HepG2 (cell line): ENCODE results near the gene STRN4. TPM values are rescaled to one million over a fixed set of nuclear protein-coding genes. Genes with fewer than 3 reads are reported as not detected.
A peak's percentile ranks its signal among the peaks of the same experiment; 100 is the strongest.

Experiments used
- ATF7-NPFF ChIP-seq: sonication (generic); formaldehyde crosslinking; IDR thresholded peaks from 2 replicates; pipeline ENCODE4 v1.8.1; 2023; ENCODE audit warnings: mild to moderate bottlenecking, low read depth, missing genetic modification reagents, moderate library complexity
- ELF4 ChIP-seq: sonication (generic); formaldehyde crosslinking; IDR thresholded peaks from 2 replicates; pipeline ENCODE4 v1.5.0; 2020; ENCODE audit warnings: missing genetic modification reagents, mild to moderate bottlenecking, moderate library complexity, borderline replicate concordance
- EP300 ChIP-seq, 3 experiments: sonication (generic) in 1 of 3; formaldehyde crosslinking in 1 of 3; IDR thresholded peaks; 2 replicates each; pipeline versions ENCODE4 v1.5.1 to v1.6.1; 2011 to 2020; ENCODE audit warnings: low read depth in 2 of 3, low read length in 2 of 3, borderline replicate concordance in 1 of 3, improper control_type of control experiment in 1 of 3, mild to moderate bottlenecking in 1 of 3, missing genetic modification reagents in 1 of 3, moderate library complexity in 1 of 3
- IKZF1 ChIP-seq: fragments of 450-650 bp; IDR thresholded peaks from 2 replicates; pipeline ENCODE4 v1.7.1; 2016
- MAF1 ChIP-seq: sonication (generic); formaldehyde crosslinking; IDR thresholded peaks from 2 replicates; pipeline ENCODE4 v1.5.0; 2020; ENCODE audit warnings: missing genetic modification reagents, borderline replicate concordance
- MAFG ChIP-seq: sonication (generic); formaldehyde crosslinking; IDR thresholded peaks from 2 replicates; pipeline ENCODE4 v1.5.1; 2020; ENCODE audit warnings: mild to moderate bottlenecking, missing genetic modification reagents
- MAFK ChIP-seq, 2 experiments: IDR thresholded peaks in 1 of 2; conservative IDR thresholded peaks in 1 of 2; 2 replicates each; pipeline ENCODE4 v1.6.1; 2011; ENCODE audit warnings: improper control_type of control experiment in 2 of 2, low read length in 2 of 2
- MEF2D ChIP-seq: sonication (generic); formaldehyde crosslinking; IDR thresholded peaks from 2 replicates; pipeline ENCODE4 v1.5.1; 2020; ENCODE audit warnings: mild to moderate bottlenecking, missing genetic modification reagents
- RARG ChIP-seq: sonication (generic); formaldehyde crosslinking; IDR thresholded peaks from 2 replicates; pipeline ENCODE4 v1.4.0; 2020; ENCODE audit warnings: low read depth, mild to moderate bottlenecking, missing genetic modification reagents
- TCF12 ChIP-seq, 2 experiments: fragments of 450-650 bp in 1 of 2; sonication (generic) in 1 of 2; formaldehyde crosslinking in 1 of 2; IDR thresholded peaks; 2 replicates each; pipeline versions ENCODE4 v1.6.1 to v1.8.0; 2017 to 2022; ENCODE audit warnings: antibody characterized with exemption in 1 of 2, mild to moderate bottlenecking in 1 of 2, missing genetic modification reagents in 1 of 2, moderate library complexity in 1 of 2
- ZNF547 ChIP-seq: sonication (generic); formaldehyde crosslinking; IDR thresholded peaks from 2 replicates; pipeline ENCODE4 v1.5.1; 2020; ENCODE audit warnings: mild to moderate bottlenecking, missing genetic modification reagents
- ZNF879 ChIP-seq: sonication (generic); formaldehyde crosslinking; IDR thresholded peaks from 2 replicates; pipeline ENCODE4 v1.8.1; 2023; ENCODE audit warnings: missing genetic modification reagents
- ZSCAN31 ChIP-seq: sonication (generic); formaldehyde crosslinking; IDR thresholded peaks from 2 replicates; pipeline ENCODE4 v1.5.0; 2020; ENCODE audit warnings: low read depth, mild to moderate bottlenecking, missing genetic modification reagents
- polyA plus RNA-seq, 8 experiments: library from polyadenylated mRNA; depleted of rRNA in 3 of 8; stranded (reverse) in 7 of 8; unstranded in 1 of 8; fragments of >200 nt; fragmentation: Illumina TruSeq in 4 of 8; extraction: Trizol in 4 of 8; gene quantifications; 2 replicates each; pipeline versions ENCODE4 v1.2.1 to v1.2.3, GENCODE V29; 2011 to 2016; ENCODE audit warnings: low read depth in 4 of 8, missing spikeins in 1 of 8, mixed read lengths in 1 of 8; ENCODE audit not compliant: insufficient read depth in 1 of 8
- total RNA-seq, 5 experiments: library from RNA; depleted of rRNA; stranded (reverse); fragments of >200 nt; fragmentation: Illumina TruSeq; extraction: Trizol; gene quantifications; 2 replicates each; pipeline ENCODE4 v1.2.3, GENCODE V29; 2016; ENCODE audit warnings: low read depth in 1 of 5
- TF ChIP-seq, protein P1 (sequence below): sonication (generic); formaldehyde crosslinking; IDR thresholded peaks from 2 replicates; pipeline ENCODE4 v1.4.0; 2020; ENCODE audit warnings: missing genetic modification reagents, borderline replicate concordance
- TF ChIP-seq, protein P2 (sequence below): sonication (generic); formaldehyde crosslinking; IDR thresholded peaks from 2 replicates; pipeline ENCODE4 v1.4.0; 2020; ENCODE audit warnings: mild to moderate bottlenecking, missing genetic modification reagents

STRN4 gene
- total and polyA plus RNA-seq, 2 of the 13 experiments (the other 11 are each of a cell fraction or from before 2014, with no cell fraction given): 43.1 to 57.3 TPM

DNA sequence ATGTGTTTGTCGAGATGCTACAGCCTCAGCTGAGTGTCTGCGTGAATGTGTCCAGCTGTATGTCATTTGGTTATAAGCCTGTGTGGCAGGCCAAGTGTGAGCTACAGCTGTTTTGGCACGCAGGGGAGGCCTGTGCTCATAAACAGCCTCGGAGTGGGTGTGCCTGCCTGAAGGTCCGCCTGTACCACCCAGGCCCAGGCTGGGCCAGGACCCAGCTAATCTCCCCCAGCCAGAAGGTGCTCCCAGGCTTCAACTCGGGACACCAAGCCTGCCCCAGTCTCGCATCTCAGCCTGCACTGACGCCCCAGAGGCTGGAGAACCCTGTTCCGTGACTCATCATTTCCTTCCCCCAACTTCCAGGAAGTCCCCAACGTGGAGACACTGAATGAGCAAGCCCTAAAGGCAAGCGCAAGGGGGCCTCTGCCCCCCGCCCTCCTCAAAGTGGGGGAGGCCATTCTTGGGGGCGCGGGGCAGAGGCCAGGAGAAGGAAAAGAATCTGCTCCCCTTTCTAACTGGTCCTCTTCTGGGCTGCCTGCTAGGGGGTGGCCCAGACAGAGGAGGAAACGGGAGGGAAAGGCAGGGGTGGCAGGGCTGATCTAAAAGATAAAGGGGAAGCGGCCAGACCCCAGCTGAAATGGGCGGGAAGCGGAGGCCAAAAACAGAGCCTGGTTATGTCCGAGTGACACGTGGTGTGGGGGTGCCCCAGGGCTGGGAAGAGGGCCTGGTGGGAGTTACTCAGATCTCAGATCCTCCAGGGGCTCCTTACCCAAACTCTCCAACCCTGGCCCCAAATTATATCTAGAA lies 40.2 kb upstream of the STRN4 start (continued):
- TF ChIP-seq TCF12 (IDR thresholded peaks at IDR 0.05) (no peak), TCF12 (CRISPR knock-in tag; IDR thresholded peaks at IDR 0.05) (0 out of 2 replicates have a peak, but pooled peaks have one; percentile 3), ZSCAN31 (peak; percentile 12; the same call in 1 of the 2 replicates), MAF1 (CRISPR knock-in tag) (no peak), RARG (CRISPR knock-in tag) (no peak), ELF4 (CRISPR knock-in tag) (0 out of 2 replicates have a peak, but pooled peaks have one; percentile 26), MEF2D (CRISPR knock-in tag) (0 out of 2 replicates have a peak, but pooled peaks have one; percentile 28), ZNF547 (CRISPR knock-in tag) (no peak), MAFK (conservative IDR thresholded peaks at IDR 0.05 in 1 of 2, IDR thresholded peaks at IDR 0.05 in 1 of 2; ENCODE audit: low read length in 2 of 2) (0 out of 4 replicates have a peak, but pooled peaks have one; percentile 13 to 58), ZNF879 (CRISPR knock-in tag) (no peak), EP300 (IDR thresholded peaks at IDR 0.05; ENCODE audit: low read depth in 2 of 2, low read length in 2 of 2) (no peak), EP300 (CRISPR knock-in tag; IDR thresholded peaks at IDR 0.05; ENCODE audit: borderline replicate concordance) (0 out of 2 replicates have a peak, but pooled peaks have one; percentile 13), IKZF1 (no peak), MAFG (CRISPR knock-in tag) (peak; percentile 77), ATF7-NPFF (CRISPR knock-in tag) (no peak)
- TF ChIP-seq, protein P1, sequence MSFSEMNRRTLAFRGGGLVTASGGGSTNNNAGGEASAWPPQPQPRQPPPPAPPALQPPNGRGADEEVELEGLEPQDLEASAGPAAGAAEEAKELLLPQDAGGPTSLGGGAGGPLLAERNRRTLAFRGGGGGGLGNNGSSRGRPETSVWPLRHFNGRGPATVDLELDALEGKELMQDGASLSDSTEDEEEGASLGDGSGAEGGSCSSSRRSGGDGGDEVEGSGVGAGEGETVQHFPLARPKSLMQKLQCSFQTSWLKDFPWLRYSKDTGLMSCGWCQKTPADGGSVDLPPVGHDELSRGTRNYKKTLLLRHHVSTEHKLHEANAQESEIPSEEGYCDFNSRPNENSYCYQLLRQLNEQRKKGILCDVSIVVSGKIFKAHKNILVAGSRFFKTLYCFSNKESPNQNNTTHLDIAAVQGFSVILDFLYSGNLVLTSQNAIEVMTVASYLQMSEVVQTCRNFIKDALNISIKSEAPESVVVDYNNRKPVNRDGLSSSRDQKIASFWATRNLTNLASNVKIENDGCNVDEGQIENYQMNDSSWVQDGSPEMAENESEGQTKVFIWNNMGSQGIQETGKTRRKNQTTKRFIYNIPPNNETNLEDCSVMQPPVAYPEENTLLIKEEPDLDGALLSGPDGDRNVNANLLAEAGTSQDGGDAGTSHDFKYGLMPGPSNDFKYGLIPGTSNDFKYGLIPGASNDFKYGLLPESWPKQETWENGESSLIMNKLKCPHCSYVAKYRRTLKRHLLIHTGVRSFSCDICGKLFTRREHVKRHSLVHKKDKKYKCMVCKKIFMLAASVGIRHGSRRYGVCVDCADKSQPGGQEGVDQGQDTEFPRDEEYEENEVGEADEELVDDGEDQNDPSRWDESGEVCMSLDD: peak; percentile 15; the same call in 1 of the 2 replicates
- TF ChIP-seq, protein P2, sequence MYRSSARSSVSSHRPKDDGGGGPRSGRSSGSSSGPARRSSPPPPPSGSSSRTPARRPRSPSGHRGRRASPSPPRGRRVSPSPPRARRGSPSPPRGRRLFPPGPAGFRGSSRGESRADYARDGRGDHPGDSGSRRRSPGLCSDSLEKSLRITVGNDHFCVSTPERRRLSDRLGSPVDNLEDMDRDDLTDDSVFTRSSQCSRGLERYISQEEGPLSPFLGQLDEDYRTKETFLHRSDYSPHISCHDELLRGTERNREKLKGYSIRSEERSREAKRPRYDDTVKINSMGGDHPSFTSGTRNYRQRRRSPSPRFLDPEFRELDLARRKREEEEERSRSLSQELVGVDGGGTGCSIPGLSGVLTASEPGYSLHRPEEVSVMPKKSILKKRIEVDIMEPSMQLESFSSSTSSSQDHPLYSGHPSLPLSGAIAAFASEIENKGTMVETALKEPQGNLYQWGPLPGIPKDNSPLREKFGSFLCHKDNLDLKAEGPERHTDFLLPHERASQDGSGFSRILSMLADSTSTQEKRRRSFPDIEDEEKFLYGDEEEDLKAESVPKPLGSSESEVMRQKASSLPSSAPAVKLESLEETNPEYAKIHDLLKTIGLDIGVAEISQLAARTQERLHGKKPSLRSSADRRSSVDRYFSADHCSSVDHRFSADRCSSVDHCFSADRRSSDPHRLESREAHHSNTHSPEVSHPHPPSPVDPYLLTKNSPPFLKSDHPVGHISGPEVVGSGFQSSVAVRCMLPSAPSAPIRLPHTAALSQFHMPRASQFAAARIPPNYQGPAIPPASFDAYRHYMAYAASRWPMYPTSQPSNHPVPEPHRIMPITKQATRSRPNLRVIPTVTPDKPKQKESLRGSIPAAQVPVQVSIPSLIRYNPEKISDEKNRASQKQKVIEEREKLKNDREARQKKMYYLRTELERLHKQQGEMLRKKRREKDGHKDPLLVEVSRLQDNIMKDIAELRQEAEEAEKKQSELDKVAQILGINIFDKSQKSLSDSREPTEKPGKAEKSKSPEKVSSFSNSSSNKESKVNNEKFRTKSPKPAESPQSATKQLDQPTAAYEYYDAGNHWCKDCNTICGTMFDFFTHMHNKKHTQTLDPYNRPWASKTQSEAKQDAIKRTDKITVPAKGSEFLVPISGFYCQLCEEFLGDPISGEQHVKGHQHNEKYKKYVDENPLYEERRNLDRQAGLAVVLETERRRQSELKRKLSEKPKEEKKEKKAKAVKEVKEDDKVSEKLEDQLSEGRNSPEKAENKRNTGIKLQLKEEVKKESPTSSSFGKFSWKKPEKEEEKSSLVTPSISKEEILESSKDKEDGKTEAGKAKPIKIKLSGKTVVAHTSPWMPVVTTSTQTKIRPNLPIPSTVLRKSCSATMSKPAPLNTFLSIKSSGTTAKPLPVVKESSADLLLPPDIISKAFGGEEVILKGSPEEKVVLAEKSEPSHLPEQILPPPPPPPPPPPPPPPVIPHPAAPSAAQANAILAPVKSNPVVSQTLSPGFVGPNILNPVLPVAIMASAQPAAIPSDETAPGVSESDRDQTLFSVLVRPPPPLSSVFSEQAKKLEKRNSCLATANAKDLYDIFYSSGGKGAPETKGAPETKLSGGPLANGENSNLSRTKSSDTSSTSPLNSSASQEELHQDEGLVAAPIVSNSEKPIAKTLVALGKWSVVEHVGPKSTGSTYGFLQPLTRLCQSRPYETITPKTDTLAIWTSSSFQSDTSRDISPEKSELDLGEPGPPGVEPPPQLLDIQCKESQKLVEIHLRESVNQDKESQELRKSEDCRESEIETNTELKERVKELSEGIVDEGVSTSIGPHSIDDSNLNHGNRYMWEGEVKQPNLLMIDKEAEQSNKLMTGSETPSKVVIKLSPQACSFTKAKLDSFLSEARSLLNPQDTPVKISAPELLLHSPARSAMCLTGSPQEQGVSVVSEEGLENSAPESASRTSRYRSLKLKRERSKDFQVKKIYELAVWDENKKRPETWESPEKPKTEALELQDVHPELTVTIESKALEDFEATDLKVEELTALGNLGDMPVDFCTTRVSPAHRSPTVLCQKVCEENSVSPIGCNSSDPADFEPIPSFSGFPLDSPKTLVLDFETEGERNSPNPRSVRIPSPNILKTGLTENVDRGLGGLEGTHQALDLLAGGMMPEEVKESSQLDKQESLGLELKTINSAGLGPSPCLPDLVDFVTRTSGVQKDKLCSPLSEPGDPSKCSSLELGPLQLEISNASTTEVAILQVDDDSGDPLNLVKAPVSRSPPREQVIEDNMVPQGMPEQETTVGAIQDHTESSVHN: no peak
